HG03378 (cell line): ENCODE measurements around the gene ITGA11.

Experiments used
- ATAC-seq: cut with Tn5 transposase; IDR thresholded peaks from one replicate; pipeline ENCODE4 v1.9.1; 2021; ENCODE audit warnings: mild to moderate bottlenecking, moderate library complexity; ENCODE audit not compliant: unreplicated experiment

ITGA11 gene

GRCh38 chr15:68431792-68432401, at the start of gene ITGA11:
TSS of gene ITGA11 (minus strand) at chr15:68432163. CDS start at chr15:68432066, 97 bp downstream.
- no peak for ATAC-seq

GRCh38 chr15:68481321-68481720, 49.4 kb upstream of the ITGA11 start:
- no peak for ATAC-seq

- ATAC-seq = no peak
Observed at GRCh38 chr15:68480296-68480695, 48.3 kb upstream of the ITGA11 start.

- no peak for ATAC-seq
Observed at GRCh38 chr15:68479870-68480269, 47.9 kb upstream of the ITGA11 start.

- ATAC-seq = no peak
Observed at GRCh38 chr15:68479406-68479805, 47.4 kb upstream of the ITGA11 start.

- ATAC-seq = no peak
Observed at GRCh38 chr15:68478853-68479252, 46.9 kb upstream of the ITGA11 start.

- no peak for ATAC-seq
Observed at GRCh38 chr15:68475449-68475848, 43.5 kb upstream of the ITGA11 start.

- no peak for ATAC-seq
Observed at GRCh38 chr15:68471541-68471940, 39.6 kb upstream of the ITGA11 start.

- no peak for ATAC-seq
Observed at GRCh38 chr15:68470976-68471375, 39.0 kb upstream of the ITGA11 start.

- ATAC-seq = no peak
Observed at GRCh38 chr15:68470049-68470742, 38.2 kb upstream of the ITGA11 start.

GRCh38 chr15:68469162-68470048, 37.4 kb upstream of the ITGA11 start:
- no peak for ATAC-seq

- no peak for ATAC-seq
Observed at GRCh38 chr15:68466876-68467275, 34.9 kb upstream of the ITGA11 start.

GRCh38 chr15:68465861-68466560, 34.0 kb upstream of the ITGA11 start:
- ATAC-seq = no peak

- ATAC-seq = no peak
Observed at GRCh38 chr15:68464448-68465090, 32.6 kb upstream of the ITGA11 start.

- no peak for ATAC-seq
Observed at GRCh38 chr15:68463996-68464395, 32.0 kb upstream of the ITGA11 start.

- no peak for ATAC-seq
Observed at GRCh38 chr15:68463444-68463843, 31.5 kb upstream of the ITGA11 start.

GRCh38 chr15:68460166-68460565, 28.2 kb upstream of the ITGA11 start:
- no peak for ATAC-seq

- ATAC-seq = no peak
Observed at GRCh38 chr15:68450192-68450591, 18.2 kb upstream of the ITGA11 start.

- no peak for ATAC-seq
Observed at GRCh38 chr15:68449389-68449788, 17.4 kb upstream of the ITGA11 start.

- ATAC-seq = no peak
Observed at GRCh38 chr15:68447976-68448755, 16.2 kb upstream of the ITGA11 start.
